Endothelial cell of umbilical vein (primary cell): Measurements from ENCODE around the gene SAXO1. TPM values are rescaled to one million over a fixed set of nuclear protein-coding genes. Genes with fewer than 3 reads are reported as not detected.

ENCODE experiments used
- BruUV-seq: library from RNA; stranded (reverse); fragments of 400-500 nt; replicated peaks from 2 replicates; lab custom pipeline; 2021; lab: Mats Ljungman, UMichigan
- CTCF ChIA-PET: fragments of 300-600, 350-600 bp; sonication (Branson Sonifier 250); formaldehyde crosslinking; loops from one replicate; lab custom pipeline; 2021; ENCODE audit warnings: antibody characterized with exemption, inconsistent platforms; lab: Charles Lee
- POLR2A ChIA-PET: fragments of 300-600, 350-600 bp; sonication (Branson Sonifier 250); formaldehyde crosslinking; loops from one replicate; lab custom pipeline; 2021; ENCODE audit warnings: antibody characterized with exemption, inconsistent platforms; lab: Charles Lee
- DNase-seq: peaks from one replicate; pipeline ENCODE4 v3.0.0-alpha.2; 2011; ENCODE audit warnings: low read depth, low spot score
- FAIRE-seq: peaks from 2 replicates; lab custom pipeline; 2011; peaks lifted over from hg19 to GRCh38; lab: Jason Lieb, UNC
- H2AFZ ChIP-seq: 2 replicates; pipeline ENCODE4 v1.6.0; 2012; ENCODE audit warnings: low read depth, low read length, control low read depth, inconsistent platforms
- H3K27ac ChIP-seq: 2 replicates; pipeline ENCODE4 v1.5.1; 2011; ENCODE audit warnings: low read depth, mild to moderate bottlenecking, control low read depth, low read length, moderate library complexity; ENCODE audit not compliant: insufficient read depth
- H3K27me3 ChIP-seq, 2 experiments: 2 replicates each; pipeline versions ENCODE4 v1.6.0 to v1.6.1; 2011; ENCODE audit warnings: low read length in 2 of 2, mixed read lengths in 1 of 2; ENCODE audit not compliant: control insufficient read depth in 2 of 2, insufficient read depth in 2 of 2
- H3K36me3 ChIP-seq, 2 experiments: 2 replicates in 1 of 2; 3 replicates in 1 of 2; pipeline ENCODE4 v1.5.1; 2011; ENCODE audit warnings: low read length in 2 of 2, mild to moderate bottlenecking in 1 of 2, moderate library complexity in 1 of 2; ENCODE audit not compliant: control insufficient read depth in 2 of 2, insufficient read depth in 2 of 2; ENCODE audit errors: extremely low read depth in 1 of 2
- H3K4me1 ChIP-seq: 3 replicates; pipeline ENCODE4 v1.5.1; 2011; ENCODE audit warnings: mild to moderate bottlenecking, low read length; ENCODE audit not compliant: control insufficient read depth, insufficient read depth; ENCODE audit errors: extremely low read depth
- H3K4me2 ChIP-seq: 2 replicates; pipeline ENCODE4 v1.6.1; 2011; ENCODE audit warnings: low read length, control low read depth, mixed read lengths; ENCODE audit not compliant: insufficient read depth
- H3K4me3 ChIP-seq, 3 experiments: fragments of 200-600 bp in 1 of 3; sonication (generic), shearing (Covaris generic) in 1 of 3; replicated peaks in 1 of 3; 2 replicates each; pipeline ENCODE4 v1.5.1; 2011 to 2016; ENCODE audit warnings: control low read depth in 3 of 3, low read length in 3 of 3, mild to moderate bottlenecking in 2 of 3, inconsistent platforms in 1 of 3, low read depth in 1 of 3, moderate library complexity in 1 of 3; ENCODE audit not compliant: insufficient read depth in 1 of 3
- H3K79me2 ChIP-seq: 2 replicates; pipeline ENCODE4 v1.6.0; 2012; ENCODE audit warnings: low read length, inconsistent platforms; ENCODE audit not compliant: control insufficient read depth, insufficient read depth
- H3K9ac ChIP-seq: replicated peaks from 2 replicates; pipeline ENCODE3; 2011; ENCODE audit warnings: low read length, control low read depth; ENCODE audit not compliant: insufficient read depth; ENCODE audit errors: extremely low read depth
- H3K9me1 ChIP-seq: replicated peaks from 3 replicates; pipeline ENCODE4 v1.6.0; 2011; ENCODE audit warnings: mild to moderate bottlenecking, low read length; ENCODE audit not compliant: control insufficient read depth, insufficient read depth; ENCODE audit errors: extremely low read depth
- H3K9me3 ChIP-seq: replicated peaks from 2 replicates; pipeline ENCODE4 v1.5.1; 2012; ENCODE audit warnings: low read length, inconsistent platforms; ENCODE audit not compliant: control insufficient read depth, insufficient read depth
- H4K20me1 ChIP-seq: replicated peaks from 2 replicates; pipeline ENCODE3; 2011; ENCODE audit warnings: mild to moderate bottlenecking, low read length; ENCODE audit not compliant: control insufficient read depth, insufficient read depth; ENCODE audit errors: extremely low read depth
- CTCF ChIP-seq, 2 donors: IDR thresholded peaks; 1 replicate in 1 of 2; 2 replicates in 1 of 2; pipeline ENCODE4 v1.5.1; 2011; ENCODE audit warnings: low read length in 2 of 2, mild to moderate bottlenecking in 2 of 2, moderate library complexity in 2 of 2, control low read depth in 1 of 2, inconsistent platforms in 1 of 2, low read depth in 1 of 2; ENCODE audit not compliant: insufficient read depth in 1 of 2; ENCODE audit errors: extremely low read depth in 1 of 2
- EZH2 ChIP-seq: IDR thresholded peaks from 2 replicates; pipeline ENCODE4 v1.6.1; 2012; ENCODE audit warnings: borderline replicate concordance, low read depth, mild to moderate bottlenecking, moderate library complexity, low read length, inconsistent platforms; ENCODE audit not compliant: severe bottlenecking
- GATA2 ChIP-seq: IDR thresholded peaks from 2 replicates; pipeline ENCODE4 v1.7.0; 2011; ENCODE audit warnings: low read depth, mild to moderate bottlenecking, moderate library complexity, mixed read lengths, low read length; ENCODE audit not compliant: insufficient read length, insufficient read depth
- JUN ChIP-seq: IDR thresholded peaks from 2 replicates; pipeline ENCODE4 v1.6.1; 2011; ENCODE audit warnings: borderline replicate concordance, low read depth; ENCODE audit not compliant: insufficient read length, insufficient read depth
- MAX ChIP-seq: IDR thresholded peaks from 2 replicates; pipeline ENCODE4 v1.6.1; 2011; ENCODE audit not compliant: insufficient read depth, insufficient read length
- POLR2A ChIP-seq: IDR thresholded peaks from 2 replicates; pipeline ENCODE4 v1.6.1; 2012; ENCODE audit warnings: low read depth, mild to moderate bottlenecking, control low read depth, low read length
- dilution Hi-C: fragments of 300-500 bp; cut with MboI; formaldehyde crosslinking; loops from one replicate; pipeline ENCODE4 v1.15.0; 2019; ENCODE audit warnings: low sequenced_read_pairs; ENCODE audit not compliant: extremely low pct_ligation_motif_present
- intact Hi-C: fragments of 100-400 bp; cut with micrococcal nuclease; formaldehyde crosslinking; loops from one replicate; pipeline ENCODE4 v1.10.0; 2022
- polyA plus RNA-seq, 4 experiments: library from polyadenylated mRNA; depleted of rRNA in 3 of 4; stranded (reverse) in 3 of 4; unstranded in 1 of 4; fragments of >200 nt; gene quantifications; 2 replicates each; pipeline versions ENCODE4 v1.2.1 to v1.2.3, GENCODE V29; 2011 to 2012; ENCODE audit warnings: missing spikeins in 1 of 4
- total RNA-seq: library from RNA; stranded (reverse); gene quantifications from 2 replicates; pipeline ENCODE4 v1.2.3, GENCODE V29; 2021

Gene SAXO1
- total and polyA plus RNA-seq, 2 donors (not counting 3 experiments of a cell fraction or from before 2014, with no cell fraction given) = not detected

GRCh38 chr9:18971909-18972308 is 61.1 kb downstream of the SAXO1 start:
- Histone ChIP-seq H3K27ac (no peak overlapping the region), H3K4me3 (no peak overlapping the region), H3K4me1 (no peaks in the 10 kb centered on the region), H3K4me2 (no peak overlapping the region), H4K20me1 (no peaks in the 10 kb centered on the region), H2AFZ (no peak overlapping the region), H3K27me3 (peaks cover 7 to 16% of the 10 kb centered on the region in 2 experiments), H3K9me1 (no peaks in the 10 kb centered on the region), H3K9ac (no peak overlapping the region), H3K79me2 (no peaks in the 10 kb centered on the region), H3K9me3 (no peaks in the 10 kb centered on the region), H3K36me3 (no peaks in the 10 kb centered on the region)
- FAIRE-seq (no peak), DNase-seq (no peak)
- intact Hi-C loops = no loop called here
- POLR2A ChIA-PET = no interaction called here
- CTCF ChIA-PET = no interaction called here
- no peak for TF ChIP-seq EZH2
- no peak for TF ChIP-seq MAX
- TF ChIP-seq GATA2 = no peak
- no peak for TF ChIP-seq POLR2A
- TF ChIP-seq CTCF (IDR thresholded peaks at IDR 0.05; ENCODE audit: extremely low read depth in 1 of 2, insufficient read depth in 1 of 2, low read depth in 1 of 2, low read length in 2 of 2) = no peak
- no peak for TF ChIP-seq JUN
- BruUV-seq = no TSS peak
- dilution Hi-C loops = no loop called here
